A549 (cell line): ENCODE measurements around the gene RNU4-1.

Source experiments
- CBX2 ChIP-seq: fragments of 200-600 bp; sonication (generic); IDR thresholded peaks from 2 replicates; pipeline ENCODE4 v1.6.1; 2016; ENCODE audit warnings: low read depth, mild to moderate bottlenecking, borderline replicate concordance
- CEBPB ChIP-seq, 2 experiments: fragments of >200 bp in 1 of 2; sonication (Bioruptor Twin) in 1 of 2; formaldehyde crosslinking in 1 of 2; IDR thresholded peaks; 2 replicates each; pipeline ENCODE4 v1.6.1; 2012 to 2016
- CTCF ChIP-seq: fragments of >200 bp; sonication (Bioruptor Twin); formaldehyde crosslinking; IDR thresholded peaks from 3 replicates; pipeline ENCODE4 v1.5.1; 2016
- ELK1 ChIP-seq: fragments of 150-350 bp; IDR thresholded peaks from 2 replicates; pipeline ENCODE4 v1.6.1; 2014; ENCODE audit warnings: low read depth, mild to moderate bottlenecking, low read length
- GATA3 ChIP-seq: IDR thresholded peaks from 2 replicates; pipeline ENCODE4 v1.6.1; 2012; ENCODE audit warnings: borderline replicate concordance
- POLR2A ChIP-seq: IDR thresholded peaks from 2 replicates; pipeline ENCODE4 v1.6.1; 2012; ENCODE audit warnings: mild to moderate bottlenecking, low read length
- RAD21 ChIP-seq, 2 experiments: fragments of >200 bp in 1 of 2; sonication (Bioruptor Twin) in 1 of 2; formaldehyde crosslinking in 1 of 2; IDR thresholded peaks in 1 of 2; conservative IDR thresholded peaks in 1 of 2; 2 replicates in 1 of 2; 3 replicates in 1 of 2; pipeline ENCODE4 v1.6.1; 2012 to 2018; ENCODE audit warnings: inconsistent platforms in 1 of 2
- ZSCAN20 ChIP-seq: fragments of 250-450 bp; sonication (Bioruptor Pico); IDR thresholded peaks from 2 replicates; pipeline ENCODE4 v1.8.0; 2022; ENCODE audit warnings: mild to moderate bottlenecking, moderate library complexity
- TF ChIP-seq, protein P1 (sequence below): fragments of 200-600 bp; sonication (generic); IDR thresholded peaks from 2 replicates; pipeline ENCODE4 v1.6.1; 2016; ENCODE audit warnings: antibody characterized with exemption, mild to moderate bottlenecking, moderate library complexity
- TF ChIP-seq, protein P2 (sequence below): fragments of 450-650 bp; IDR thresholded peaks from 2 replicates; pipeline ENCODE4 v1.6.1; 2014; ENCODE audit warnings: antibody characterized with exemption

DNA sequence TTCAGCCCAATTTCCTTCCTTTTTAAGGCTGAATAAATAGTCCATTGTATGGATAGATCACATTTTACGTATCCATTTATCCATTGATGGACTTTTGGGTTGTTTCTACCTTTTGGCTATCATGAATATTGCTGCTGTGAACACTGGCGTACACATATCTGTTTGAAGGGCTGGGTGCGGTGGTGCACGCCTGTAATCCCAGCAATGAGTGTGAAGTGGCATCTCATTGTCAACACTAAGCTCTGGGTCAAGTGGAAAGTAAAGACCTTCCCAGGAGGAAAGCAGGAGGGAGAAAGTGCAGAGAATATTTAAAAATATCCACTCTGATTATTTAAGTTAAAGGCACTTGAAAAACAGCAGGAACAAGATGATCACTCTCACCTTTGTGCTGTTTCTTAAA, 46.2 kb upstream of the RNU4-1 start:
- TF ChIP-seq CTCF (no peak), GATA3 (no peak), ZSCAN20 (no peak), POLR2A (no peak), ELK1 (no peak), CBX2 (no peak), RAD21 (conservative IDR thresholded peaks at IDR 0.05 in 1 of 2, IDR thresholded peaks at IDR 0.05 in 1 of 2) (no peak), CEBPB (IDR thresholded peaks at IDR 0.05) (no peak)
- TF ChIP-seq, protein P1, sequence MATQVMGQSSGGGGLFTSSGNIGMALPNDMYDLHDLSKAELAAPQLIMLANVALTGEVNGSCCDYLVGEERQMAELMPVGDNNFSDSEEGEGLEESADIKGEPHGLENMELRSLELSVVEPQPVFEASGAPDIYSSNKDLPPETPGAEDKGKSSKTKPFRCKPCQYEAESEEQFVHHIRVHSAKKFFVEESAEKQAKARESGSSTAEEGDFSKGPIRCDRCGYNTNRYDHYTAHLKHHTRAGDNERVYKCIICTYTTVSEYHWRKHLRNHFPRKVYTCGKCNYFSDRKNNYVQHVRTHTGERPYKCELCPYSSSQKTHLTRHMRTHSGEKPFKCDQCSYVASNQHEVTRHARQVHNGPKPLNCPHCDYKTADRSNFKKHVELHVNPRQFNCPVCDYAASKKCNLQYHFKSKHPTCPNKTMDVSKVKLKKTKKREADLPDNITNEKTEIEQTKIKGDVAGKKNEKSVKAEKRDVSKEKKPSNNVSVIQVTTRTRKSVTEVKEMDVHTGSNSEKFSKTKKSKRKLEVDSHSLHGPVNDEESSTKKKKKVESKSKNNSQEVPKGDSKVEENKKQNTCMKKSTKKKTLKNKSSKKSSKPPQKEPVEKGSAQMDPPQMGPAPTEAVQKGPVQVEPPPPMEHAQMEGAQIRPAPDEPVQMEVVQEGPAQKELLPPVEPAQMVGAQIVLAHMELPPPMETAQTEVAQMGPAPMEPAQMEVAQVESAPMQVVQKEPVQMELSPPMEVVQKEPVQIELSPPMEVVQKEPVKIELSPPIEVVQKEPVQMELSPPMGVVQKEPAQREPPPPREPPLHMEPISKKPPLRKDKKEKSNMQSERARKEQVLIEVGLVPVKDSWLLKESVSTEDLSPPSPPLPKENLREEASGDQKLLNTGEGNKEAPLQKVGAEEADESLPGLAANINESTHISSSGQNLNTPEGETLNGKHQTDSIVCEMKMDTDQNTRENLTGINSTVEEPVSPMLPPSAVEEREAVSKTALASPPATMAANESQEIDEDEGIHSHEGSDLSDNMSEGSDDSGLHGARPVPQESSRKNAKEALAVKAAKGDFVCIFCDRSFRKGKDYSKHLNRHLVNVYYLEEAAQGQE, result no peak
- TF ChIP-seq, protein P2, sequence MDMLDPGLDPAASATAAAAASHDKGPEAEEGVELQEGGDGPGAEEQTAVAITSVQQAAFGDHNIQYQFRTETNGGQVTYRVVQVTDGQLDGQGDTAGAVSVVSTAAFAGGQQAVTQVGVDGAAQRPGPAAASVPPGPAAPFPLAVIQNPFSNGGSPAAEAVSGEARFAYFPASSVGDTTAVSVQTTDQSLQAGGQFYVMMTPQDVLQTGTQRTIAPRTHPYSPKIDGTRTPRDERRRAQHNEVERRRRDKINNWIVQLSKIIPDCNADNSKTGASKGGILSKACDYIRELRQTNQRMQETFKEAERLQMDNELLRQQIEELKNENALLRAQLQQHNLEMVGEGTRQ, result no peak
